WI38 (cell line): ENCODE results near the gene LCE1A.

ENCODE experiments used
- H3K4me3 ChIP-seq: 2 replicates; pipeline ENCODE4 v1.5.1; 2011; ENCODE audit warnings: low read depth, mild to moderate bottlenecking, control low read depth, low read length
- CTCF ChIP-seq: IDR thresholded peaks from 2 replicates; pipeline ENCODE4 v1.5.1; 2012; ENCODE audit warnings: low read depth, mild to moderate bottlenecking, control low read depth, low read length

Gene LCE1A, protein sequence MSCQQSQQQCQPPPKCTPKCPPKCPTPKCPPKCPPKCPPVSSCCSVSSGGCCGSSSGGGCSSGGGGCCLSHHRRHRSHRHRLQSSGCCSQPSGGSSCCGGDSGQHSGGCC

DNA sequence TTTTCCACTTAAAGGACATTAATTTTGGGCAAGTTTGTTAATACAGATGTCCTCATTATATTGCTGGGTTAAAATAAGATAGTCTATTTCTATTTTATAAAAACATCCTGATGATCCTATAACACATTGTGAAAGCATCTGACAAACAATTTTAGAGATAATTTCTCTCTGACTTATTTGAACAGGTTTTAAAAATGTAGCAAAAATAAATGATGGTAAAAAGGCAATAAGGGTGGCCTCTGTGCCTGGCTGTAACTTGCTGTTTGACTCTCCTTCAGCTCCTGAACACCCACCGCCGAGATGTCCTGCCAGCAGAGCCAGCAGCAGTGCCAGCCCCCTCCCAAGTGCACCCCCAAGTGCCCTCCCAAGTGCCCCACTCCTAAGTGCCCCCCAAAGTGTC, at the start of gene LCE1A:
LCE1A (plus strand) TSS at position 301 of the 400 bp plus-strand sequence; CDS start at position 301, 0 bp downstream.
- no peak for TF ChIP-seq CTCF
- H3K4me3 ChIP-seq = no peak within 1 kb of the TSS

- no peak overlapping the region for H3K4me3 ChIP-seq
- no peak for TF ChIP-seq CTCF
These were observed 49.6 kb upstream of the LCE1A start for GRCh38 chr1:152777510-152778137.

GRCh38 chr1:152783095-152783494, 44.2 kb upstream of the LCE1A start:
- H3K4me3 ChIP-seq = no peak overlapping the region
- TF ChIP-seq CTCF = no peak

DNA sequence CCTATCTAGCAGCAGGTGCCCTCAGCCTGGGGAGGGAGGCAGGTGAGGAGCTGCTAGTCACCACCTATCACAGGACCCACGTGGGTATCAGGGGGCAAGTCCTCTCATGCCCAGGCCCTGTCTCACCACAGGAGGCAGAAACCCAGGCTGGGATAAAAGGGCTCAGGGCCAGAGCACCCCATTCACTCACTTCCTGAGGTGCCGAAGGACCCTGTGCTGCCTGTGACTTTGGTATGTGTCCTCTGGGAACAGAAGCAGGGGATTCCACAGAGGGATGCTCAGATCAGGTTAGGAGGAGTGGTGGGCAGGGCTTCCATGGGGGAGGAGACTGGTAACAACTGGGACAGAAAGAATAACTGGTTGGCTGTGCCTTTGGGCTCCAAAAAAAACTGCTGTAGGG, 41.2 kb upstream of the LCE1A start, which contains the start of gene LCE1E:
LCE1E (plus strand) TSS at position 181 of the 400 bp plus-strand sequence. CDS start 1,043 bp downstream, outside the sequence.
- H3K4me3 ChIP-seq = no peak within 1 kb of the TSS
- no peak for TF ChIP-seq CTCF

- no peak for TF ChIP-seq CTCF
These were observed 31.6 kb upstream of the LCE1A start for GRCh38 chr1:152795686-152796085.

GRCh38 chr1:152796421-152796820, 30.9 kb upstream of the LCE1A start, which contains the start of gene LCE1D:
LCE1D (plus strand) TSS chr1:152796721; CDS start chr1:152797795, 1,074 bp downstream.
- TF ChIP-seq CTCF = no peak

More at GRCh38 chr1:152795686-152796085, 31.6 kb upstream of the LCE1A start:
- no peak overlapping the region for H3K4me3 ChIP-seq

GRCh38 chr1:152801333-152801732, 25.9 kb upstream of the LCE1A start:
- TF ChIP-seq CTCF = no peak
- H3K4me3 ChIP-seq = no peak overlapping the region

More at GRCh38 chr1:152796421-152796820, 30.9 kb upstream of the LCE1A start, which contains the start of gene LCE1D:
- H3K4me3 ChIP-seq = no peak within 1 kb of the TSS
